ENCODE measurements around the gene TANGO2.

DNA sequence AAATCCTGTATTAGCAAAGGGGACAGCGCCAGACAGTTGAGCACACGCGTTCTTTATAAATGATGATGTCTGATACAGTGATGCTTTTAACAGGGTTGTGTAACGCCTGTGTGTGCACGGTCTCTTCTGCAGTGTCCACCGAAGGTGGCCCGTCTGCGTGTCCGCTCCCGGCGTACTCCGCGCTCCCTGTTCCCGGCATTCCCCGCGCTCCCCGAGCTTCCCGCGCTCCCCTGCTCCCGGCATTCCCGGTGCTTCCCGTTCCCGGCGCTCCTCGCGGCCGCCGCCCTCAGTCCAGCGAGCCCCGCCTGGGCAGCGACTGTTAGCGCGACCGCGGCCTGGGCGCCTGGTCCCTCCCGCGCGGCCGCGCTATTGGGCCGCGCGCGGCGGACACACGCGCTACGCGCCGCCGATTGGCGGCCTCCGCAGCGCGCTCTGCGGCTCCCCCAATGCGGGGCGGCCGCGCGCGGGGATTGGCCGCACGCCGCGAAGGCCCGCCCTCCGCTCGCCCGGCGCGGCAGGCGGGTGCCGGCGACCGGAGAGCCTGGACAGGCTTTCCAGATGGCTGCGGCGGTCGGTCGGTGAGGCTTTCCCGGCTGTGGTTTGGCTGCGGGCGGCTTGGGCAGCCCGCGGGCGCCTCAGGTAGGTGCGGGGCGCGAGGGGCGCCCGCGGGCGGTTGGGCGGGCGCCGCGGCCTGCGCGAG is 59.0 kb downstream of the TANGO2 start, which contains the start of gene DGCR8:
- TF ChIP-seq, protein P1, sequence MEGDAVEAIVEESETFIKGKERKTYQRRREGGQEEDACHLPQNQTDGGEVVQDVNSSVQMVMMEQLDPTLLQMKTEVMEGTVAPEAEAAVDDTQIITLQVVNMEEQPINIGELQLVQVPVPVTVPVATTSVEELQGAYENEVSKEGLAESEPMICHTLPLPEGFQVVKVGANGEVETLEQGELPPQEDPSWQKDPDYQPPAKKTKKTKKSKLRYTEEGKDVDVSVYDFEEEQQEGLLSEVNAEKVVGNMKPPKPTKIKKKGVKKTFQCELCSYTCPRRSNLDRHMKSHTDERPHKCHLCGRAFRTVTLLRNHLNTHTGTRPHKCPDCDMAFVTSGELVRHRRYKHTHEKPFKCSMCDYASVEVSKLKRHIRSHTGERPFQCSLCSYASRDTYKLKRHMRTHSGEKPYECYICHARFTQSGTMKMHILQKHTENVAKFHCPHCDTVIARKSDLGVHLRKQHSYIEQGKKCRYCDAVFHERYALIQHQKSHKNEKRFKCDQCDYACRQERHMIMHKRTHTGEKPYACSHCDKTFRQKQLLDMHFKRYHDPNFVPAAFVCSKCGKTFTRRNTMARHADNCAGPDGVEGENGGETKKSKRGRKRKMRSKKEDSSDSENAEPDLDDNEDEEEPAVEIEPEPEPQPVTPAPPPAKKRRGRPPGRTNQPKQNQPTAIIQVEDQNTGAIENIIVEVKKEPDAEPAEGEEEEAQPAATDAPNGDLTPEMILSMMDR (IDR thresholded peaks at IDR 0.05 in 2 of 3, conservative IDR thresholded peaks at IDR 0.05 in 1 of 3; ENCODE audit: control insufficient read depth in 2 of 3, extremely low read depth in 1 of 3, insufficient read depth in 1 of 3, low read depth in 3 of 3, low read length in 3 of 3) = no peak
- TF ChIP-seq POLR2AphosphoS2 (IDR thresholded peaks at IDR 0.05; ENCODE audit: low read depth, low read length) = 0 out of 2 replicates have a peak, but pooled peaks have one; percentile 31
- TF ChIP-seq, protein P2, sequence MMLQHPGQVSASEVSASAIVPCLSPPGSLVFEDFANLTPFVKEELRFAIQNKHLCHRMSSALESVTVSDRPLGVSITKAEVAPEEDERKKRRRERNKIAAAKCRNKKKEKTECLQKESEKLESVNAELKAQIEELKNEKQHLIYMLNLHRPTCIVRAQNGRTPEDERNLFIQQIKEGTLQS (IDR thresholded peaks at IDR 0.05; ENCODE audit: borderline replicate concordance, extremely low read depth, low read depth, low read length) = no peak
